Osteocyte (in vitro differentiated cells): Measurements from ENCODE around the gene FXR2. TPM values are rescaled to one million over a fixed set of nuclear protein-coding genes. Genes with fewer than 3 reads are reported as not detected.
A peak's percentile ranks its signal among the peaks of the same experiment; 100 is the strongest.

Source experiments
- DNase-seq: peaks from one replicate; pipeline ENCODE4 v3.0.0; 2021; ENCODE audit warnings: mixed read lengths; ENCODE audit not compliant: unreplicated experiment; ENCODE audit errors: extremely low spot score
- H3K27ac Mint-ChIP-seq: one replicate; pipeline ENCODE4 v1.8.0; 2021; ENCODE audit warnings: mild to moderate bottlenecking, mixed read lengths; ENCODE audit not compliant: unreplicated experiment
- H3K27me3 Mint-ChIP-seq: one replicate; pipeline ENCODE4 v1.8.0; 2021; ENCODE audit warnings: mixed read lengths; ENCODE audit not compliant: unreplicated experiment
- H3K36me3 Mint-ChIP-seq: one replicate; pipeline ENCODE4 v1.8.0; 2021; ENCODE audit warnings: mixed read lengths; ENCODE audit not compliant: unreplicated experiment
- H3K4me1 Mint-ChIP-seq: one replicate; pipeline ENCODE4 v1.8.0; 2021; ENCODE audit warnings: mixed read lengths; ENCODE audit not compliant: unreplicated experiment
- H3K4me3 Mint-ChIP-seq: one replicate; pipeline ENCODE4 v1.8.0; 2021; ENCODE audit warnings: mild to moderate bottlenecking, moderate library complexity, mixed read lengths; ENCODE audit not compliant: unreplicated experiment
- H3K9me3 Mint-ChIP-seq: one replicate; pipeline ENCODE4 v1.8.0; 2021; ENCODE audit warnings: mixed read lengths; ENCODE audit not compliant: unreplicated experiment
- CTCF ChIP-seq: fragments of 200-600 bp; sonication (generic); IDR thresholded peaks from 2 replicates; pipeline ENCODE4 v1.5.0; 2021; ENCODE audit warnings: antibody characterized with exemption, mild to moderate bottlenecking, moderate library complexity
- total RNA-seq: library from RNA; stranded (reverse); gene quantifications from 2 replicates; pipeline ENCODE4 v1.2.1, GENCODE V29; 2021

FXR2 gene
- total RNA-seq, 1 donor from 2014 or later = 50.7 TPM

- H3K4me1 Mint-ChIP-seq = no peaks in the 10 kb centered on the region
- no peaks in the 10 kb centered on the region for H3K27me3 Mint-ChIP-seq
- H3K36me3 Mint-ChIP-seq = peaks cover 2% of the 10 kb centered on the region
- no peak for TF ChIP-seq CTCF
- no peak for DNase-seq
- H3K4me3 Mint-ChIP-seq = no peak overlapping the region
- H3K27ac Mint-ChIP-seq = no peak overlapping the region
- H3K9me3 Mint-ChIP-seq = no peaks in the 10 kb centered on the region
These were observed 6.1 kb upstream of the FXR2 start for GRCh38 chr17:7620835-7621234.

- no peak for DNase-seq
- Mint-ChIP-seq H3K4me3 (no peak overlapping the region), H3K36me3 (no peaks in the 10 kb centered on the region), H3K9me3 (no peaks in the 10 kb centered on the region), H3K4me1 (peaks cover 6% of the 10 kb centered on the region), H3K27ac (no peak overlapping the region), H3K27me3 (no peaks in the 10 kb centered on the region)
- no peak for TF ChIP-seq CTCF
These were observed 3.9 kb upstream of the FXR2 start for GRCh38 chr17:7618608-7619007.

- Mint-ChIP-seq H3K9me3 (no peaks in the 10 kb centered on the region), H3K27ac (peak overlapping the region; percentile 92), H3K4me1 (peaks cover 38% of the 10 kb centered on the region), H3K36me3 (peaks cover 7% of the 10 kb centered on the region), H3K4me3 (peak overlapping the region; percentile 75), H3K27me3 (no peaks in the 10 kb centered on the region)
- no peak for TF ChIP-seq CTCF
- DNase-seq = no peak
These were observed 609 bp upstream of the FXR2 start for GRCh38 chr17:7615265-7615747.

- peaks cover 42% of the 10 kb centered on the region for H3K4me1 Mint-ChIP-seq
- peaks cover 11% of the 10 kb centered on the region for H3K36me3 Mint-ChIP-seq
- TF ChIP-seq CTCF = no peak
- no peaks in the 10 kb centered on the region for H3K9me3 Mint-ChIP-seq
- DNase-seq = no peak
- H3K4me3 Mint-ChIP-seq = peak overlapping the region; percentile 82
- H3K27ac Mint-ChIP-seq = peak overlapping the region; percentile 83
- H3K27me3 Mint-ChIP-seq = no peaks in the 10 kb centered on the region
These were observed 800 bp downstream of the FXR2 start for GRCh38 chr17:7613769-7614424.

- H3K36me3 Mint-ChIP-seq = peaks cover 11% of the 10 kb centered on the region
- H3K4me1 Mint-ChIP-seq = peaks cover 42% of the 10 kb centered on the region
- H3K27ac Mint-ChIP-seq = peak overlapping the region; percentile 64
- no peaks in the 10 kb centered on the region for H3K27me3 Mint-ChIP-seq
- H3K4me3 Mint-ChIP-seq = peak overlapping the region; percentile 82
- no peaks in the 10 kb centered on the region for H3K9me3 Mint-ChIP-seq
- TF ChIP-seq CTCF = no peak
- DNase-seq = no peak
These were observed 2.4 kb downstream of the FXR2 start for GRCh38 chr17:7612294-7612640.
